ENCODE results near the gene GALNT10. TPM values are rescaled to one million over a fixed set of nuclear protein-coding genes. Genes with fewer than 3 reads are reported as not detected.

GALNT10 gene
- total and polyA plus RNA-seq, 2 donors from 2014 or later, result 13.0 to 44.3 TPM

DNA sequence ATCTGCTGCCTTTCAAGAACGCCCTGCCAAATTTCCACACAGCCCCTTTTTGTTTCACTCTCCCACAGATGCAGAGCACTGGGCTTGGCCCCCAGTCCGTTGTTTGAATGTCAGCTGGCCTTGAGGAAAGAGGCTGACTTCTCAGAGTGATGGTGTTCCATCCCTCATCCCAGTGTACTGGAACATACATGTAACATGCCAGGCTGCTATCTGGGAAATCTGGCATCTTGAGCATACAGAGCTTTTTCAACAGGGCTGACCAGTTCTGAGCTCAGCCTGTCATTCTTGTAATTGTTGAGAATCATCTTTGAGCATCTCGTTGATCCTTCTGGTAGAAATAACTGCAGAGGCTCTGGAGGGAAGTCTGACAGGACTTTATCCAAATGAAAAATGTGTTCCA lies 2.8 kb downstream of the GALNT10 start:
- TF ChIP-seq, protein P1, sequence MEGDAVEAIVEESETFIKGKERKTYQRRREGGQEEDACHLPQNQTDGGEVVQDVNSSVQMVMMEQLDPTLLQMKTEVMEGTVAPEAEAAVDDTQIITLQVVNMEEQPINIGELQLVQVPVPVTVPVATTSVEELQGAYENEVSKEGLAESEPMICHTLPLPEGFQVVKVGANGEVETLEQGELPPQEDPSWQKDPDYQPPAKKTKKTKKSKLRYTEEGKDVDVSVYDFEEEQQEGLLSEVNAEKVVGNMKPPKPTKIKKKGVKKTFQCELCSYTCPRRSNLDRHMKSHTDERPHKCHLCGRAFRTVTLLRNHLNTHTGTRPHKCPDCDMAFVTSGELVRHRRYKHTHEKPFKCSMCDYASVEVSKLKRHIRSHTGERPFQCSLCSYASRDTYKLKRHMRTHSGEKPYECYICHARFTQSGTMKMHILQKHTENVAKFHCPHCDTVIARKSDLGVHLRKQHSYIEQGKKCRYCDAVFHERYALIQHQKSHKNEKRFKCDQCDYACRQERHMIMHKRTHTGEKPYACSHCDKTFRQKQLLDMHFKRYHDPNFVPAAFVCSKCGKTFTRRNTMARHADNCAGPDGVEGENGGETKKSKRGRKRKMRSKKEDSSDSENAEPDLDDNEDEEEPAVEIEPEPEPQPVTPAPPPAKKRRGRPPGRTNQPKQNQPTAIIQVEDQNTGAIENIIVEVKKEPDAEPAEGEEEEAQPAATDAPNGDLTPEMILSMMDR (IDR thresholded peaks at IDR 0.05; ENCODE audit: borderline replicate concordance, extremely low read depth, insufficient read depth), result no peak
- no peak for DNase-seq

GRCh38 chr5:154193701-154194121 lies 3.2 kb downstream of the GALNT10 start:
- intact Hi-C loops (cut with DNase I), result no loop called here
- no peak for FAIRE-seq
- H3K27ac ChIP-seq (ENCODE audit: low read depth in 2 of 2, low read length in 2 of 2), result no peak overlapping the region

More for the DNA sequence above, 2.8 kb downstream of the GALNT10 start:
- no peak overlapping the region for H3K9ac ChIP-seq (ENCODE audit: low read length in 3 of 3)
- FAIRE-seq, result no peak
- peaks cover 2% of the 10 kb centered on the region for H3K27me3 ChIP-seq (ENCODE audit: control insufficient read depth, insufficient read depth, low read length)
- H3K4me1 ChIP-seq (ENCODE audit: control insufficient read depth in 2 of 3, insufficient read depth in 2 of 3, low read depth in 1 of 3, low read length in 3 of 3), result peaks cover 0 to 15% (median 5%) of the 10 kb centered on the region in 3 donors
- H3K4me3 ChIP-seq (ENCODE audit: low read length in 3 of 3), result no peak overlapping the region
- H3K27ac ChIP-seq (ENCODE audit: low read depth in 2 of 2, low read length in 2 of 2), result no peak overlapping the region
- H3K9me3 ChIP-seq (ENCODE audit: control insufficient read depth in 2 of 3, insufficient read depth in 1 of 3, low read length in 3 of 3), result no peaks in the 10 kb centered on the region
- intact Hi-C loops (cut with DNase I), result no loop called here
- H3K36me3 ChIP-seq (ENCODE audit: control insufficient read depth in 2 of 3, insufficient read depth in 3 of 3, low read length in 3 of 3), result no peaks in the 10 kb centered on the region

DNA sequence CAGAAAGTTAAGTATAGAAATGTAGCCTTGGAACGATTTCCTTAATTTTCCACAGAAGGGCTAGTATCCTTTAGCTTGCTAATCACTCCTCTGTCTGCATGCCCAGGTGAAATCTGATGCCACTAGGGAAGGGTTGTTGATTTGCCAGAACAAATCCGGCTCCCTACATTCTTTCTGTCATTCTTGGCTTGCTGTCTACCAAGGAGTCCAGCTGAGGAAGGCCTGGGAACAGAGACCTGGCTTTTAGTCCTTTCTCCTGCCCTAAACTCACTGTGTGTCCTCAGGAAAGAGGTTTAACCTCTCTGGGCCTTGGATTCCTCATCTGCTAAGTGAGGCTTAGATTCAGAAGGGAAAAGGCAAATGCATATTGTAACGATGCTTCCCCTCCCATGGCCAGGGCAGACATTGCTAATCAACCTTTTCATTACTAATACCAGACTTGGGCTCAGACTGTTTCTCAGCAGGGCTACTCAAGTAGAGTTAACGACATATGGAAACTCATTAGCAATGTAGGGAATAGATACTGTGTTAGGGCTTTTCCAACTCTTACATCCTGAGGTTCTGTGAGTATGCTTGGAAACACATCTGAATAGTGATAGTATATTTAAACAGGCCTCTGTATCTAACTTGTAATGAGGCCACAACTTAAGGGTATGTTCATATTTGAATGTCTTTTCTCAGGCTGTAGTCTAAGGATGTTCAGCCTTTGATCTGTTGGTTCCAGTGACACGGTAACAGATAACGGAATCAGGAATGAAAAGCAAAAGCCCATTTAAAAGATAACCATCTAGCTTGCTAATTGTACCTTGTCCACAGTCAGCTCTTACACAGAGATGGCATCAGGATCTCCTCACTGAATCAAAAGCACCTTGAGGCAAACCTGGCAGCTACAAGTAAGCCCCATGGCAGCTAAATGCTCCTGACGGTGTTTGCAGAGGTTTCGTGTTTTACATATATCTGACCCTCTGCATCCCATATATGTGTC lies 4.1 kb downstream of the GALNT10 start:
- no peaks in the 10 kb centered on the region for H3K9me3 ChIP-seq (ENCODE audit: control insufficient read depth in 2 of 3, insufficient read depth in 1 of 3, low read length in 3 of 3)
- no peak overlapping the region for H3K27ac ChIP-seq (ENCODE audit: low read depth in 2 of 2, low read length in 2 of 2)
- peaks cover 0 to 10% (median 5%) of the 10 kb centered on the region in 3 donors for H3K4me1 ChIP-seq (ENCODE audit: control insufficient read depth in 2 of 3, insufficient read depth in 2 of 3, low read depth in 1 of 3, low read length in 3 of 3)
- no peak overlapping the region for H3K9ac ChIP-seq (ENCODE audit: low read length in 3 of 3)
- TF ChIP-seq, protein P1 (IDR thresholded peaks at IDR 0.05; ENCODE audit: borderline replicate concordance, extremely low read depth, insufficient read depth), result no peak
- peak in 3 of 5 donors; percentile 28 to 62 (median 37) for DNase-seq
- intact Hi-C loops (cut with DNase I), result no loop called here
- no peak for FAIRE-seq
- no peaks in the 10 kb centered on the region for H3K36me3 ChIP-seq (ENCODE audit: control insufficient read depth in 2 of 3, insufficient read depth in 3 of 3, low read length in 3 of 3)
- H3K4me3 ChIP-seq (ENCODE audit: low read length in 3 of 3), result no peak overlapping the region
- no peaks in the 10 kb centered on the region for H3K27me3 ChIP-seq (ENCODE audit: control insufficient read depth, insufficient read depth, low read length)

More at GRCh38 chr5:154193701-154194121, 3.2 kb downstream of the GALNT10 start:
- no peak for DNase-seq
- TF ChIP-seq, protein P1 (IDR thresholded peaks at IDR 0.05; ENCODE audit: borderline replicate concordance, extremely low read depth, insufficient read depth), result no peak
- H3K36me3 ChIP-seq (ENCODE audit: control insufficient read depth in 2 of 3, insufficient read depth in 3 of 3, low read length in 3 of 3), result no peaks in the 10 kb centered on the region
- H3K9ac ChIP-seq (ENCODE audit: low read length in 3 of 3), result no peak overlapping the region
- no peaks in the 10 kb centered on the region for H3K9me3 ChIP-seq (ENCODE audit: control insufficient read depth in 2 of 3, insufficient read depth in 1 of 3, low read length in 3 of 3)
- H3K4me1 ChIP-seq (ENCODE audit: control insufficient read depth in 2 of 3, insufficient read depth in 2 of 3, low read depth in 1 of 3, low read length in 3 of 3), result peaks cover 0 to 15% (median 5%) of the 10 kb centered on the region in 3 donors
- peaks cover 2% of the 10 kb centered on the region for H3K27me3 ChIP-seq (ENCODE audit: control insufficient read depth, insufficient read depth, low read length)
- no peak overlapping the region for H3K4me3 ChIP-seq (ENCODE audit: low read length in 3 of 3)
